ENCODE results near the gene ARMCX4.

ARMCX4 gene

GRCh38 chrX:101507372-101507771 is 22.1 kb downstream of the ARMCX4 start:
- Histone ChIP-seq H3K27ac (replicated peaks) (no peak overlapping the region), H3K4me3 (replicated peaks; ENCODE audit: insufficient read depth, low read length) (no peak overlapping the region), H3K27me3 (ENCODE audit: insufficient read depth, poor library complexity, severe bottlenecking) (no peaks in the 10 kb centered on the region)
- DNase-seq (ENCODE audit: low read depth in 1 of 2, low spot score in 1 of 2), result no peak
- TF ChIP-seq CTCF (IDR thresholded peaks at IDR 0.05; ENCODE audit: insufficient read depth, low read length) (no peak), GABPA (IDR thresholded peaks at IDR 0.05; ENCODE audit: low read depth) (no peak), POLR2AphosphoS5 (IDR thresholded peaks at IDR 0.05; ENCODE audit: low read depth) (no peak), SPI1 (IDR thresholded peaks at IDR 0.05; ENCODE audit: borderline replicate concordance, low read depth) (no peak)
- TF ChIP-seq, protein P1, sequence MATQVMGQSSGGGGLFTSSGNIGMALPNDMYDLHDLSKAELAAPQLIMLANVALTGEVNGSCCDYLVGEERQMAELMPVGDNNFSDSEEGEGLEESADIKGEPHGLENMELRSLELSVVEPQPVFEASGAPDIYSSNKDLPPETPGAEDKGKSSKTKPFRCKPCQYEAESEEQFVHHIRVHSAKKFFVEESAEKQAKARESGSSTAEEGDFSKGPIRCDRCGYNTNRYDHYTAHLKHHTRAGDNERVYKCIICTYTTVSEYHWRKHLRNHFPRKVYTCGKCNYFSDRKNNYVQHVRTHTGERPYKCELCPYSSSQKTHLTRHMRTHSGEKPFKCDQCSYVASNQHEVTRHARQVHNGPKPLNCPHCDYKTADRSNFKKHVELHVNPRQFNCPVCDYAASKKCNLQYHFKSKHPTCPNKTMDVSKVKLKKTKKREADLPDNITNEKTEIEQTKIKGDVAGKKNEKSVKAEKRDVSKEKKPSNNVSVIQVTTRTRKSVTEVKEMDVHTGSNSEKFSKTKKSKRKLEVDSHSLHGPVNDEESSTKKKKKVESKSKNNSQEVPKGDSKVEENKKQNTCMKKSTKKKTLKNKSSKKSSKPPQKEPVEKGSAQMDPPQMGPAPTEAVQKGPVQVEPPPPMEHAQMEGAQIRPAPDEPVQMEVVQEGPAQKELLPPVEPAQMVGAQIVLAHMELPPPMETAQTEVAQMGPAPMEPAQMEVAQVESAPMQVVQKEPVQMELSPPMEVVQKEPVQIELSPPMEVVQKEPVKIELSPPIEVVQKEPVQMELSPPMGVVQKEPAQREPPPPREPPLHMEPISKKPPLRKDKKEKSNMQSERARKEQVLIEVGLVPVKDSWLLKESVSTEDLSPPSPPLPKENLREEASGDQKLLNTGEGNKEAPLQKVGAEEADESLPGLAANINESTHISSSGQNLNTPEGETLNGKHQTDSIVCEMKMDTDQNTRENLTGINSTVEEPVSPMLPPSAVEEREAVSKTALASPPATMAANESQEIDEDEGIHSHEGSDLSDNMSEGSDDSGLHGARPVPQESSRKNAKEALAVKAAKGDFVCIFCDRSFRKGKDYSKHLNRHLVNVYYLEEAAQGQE (IDR thresholded peaks at IDR 0.05; ENCODE audit: insufficient replicate concordance, low read depth), result no peak

- DNase-seq (ENCODE audit: low read depth in 1 of 2, low spot score in 1 of 2), result no peak
- Histone ChIP-seq H3K27ac (replicated peaks) (no peak overlapping the region), H3K27me3 (ENCODE audit: insufficient read depth, poor library complexity, severe bottlenecking) (no peaks in the 10 kb centered on the region), H3K4me3 (replicated peaks; ENCODE audit: insufficient read depth, low read length) (no peak overlapping the region)
- TF ChIP-seq GABPA (IDR thresholded peaks at IDR 0.05; ENCODE audit: low read depth) (no peak), SPI1 (IDR thresholded peaks at IDR 0.05; ENCODE audit: borderline replicate concordance, low read depth) (no peak), POLR2AphosphoS5 (IDR thresholded peaks at IDR 0.05; ENCODE audit: low read depth) (no peak), CTCF (IDR thresholded peaks at IDR 0.05; ENCODE audit: insufficient read depth, low read length) (no peak)
- TF ChIP-seq, protein P1 (IDR thresholded peaks at IDR 0.05; ENCODE audit: insufficient replicate concordance, low read depth), result no peak
These were observed 22.7 kb downstream of the ARMCX4 start for GRCh38 chrX:101507986-101508385.

DNA sequence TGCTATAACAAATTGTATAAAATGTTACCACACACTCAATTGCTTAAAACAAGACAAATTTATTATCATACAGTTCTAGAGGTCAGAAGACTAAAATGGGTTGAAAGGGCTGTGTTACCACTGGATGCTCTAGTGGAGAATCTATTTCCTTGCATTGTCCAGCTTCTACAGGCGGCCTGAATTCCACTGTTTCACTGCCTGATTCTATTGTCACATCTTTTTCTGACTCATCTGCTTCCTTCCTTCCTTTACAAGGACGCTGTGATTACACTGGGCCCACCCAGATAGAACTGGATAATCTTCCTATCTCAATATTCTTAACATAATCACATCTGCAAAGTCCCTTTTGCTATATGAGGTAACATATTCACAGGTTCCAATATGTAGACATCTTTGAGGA is 45.7 kb downstream of the ARMCX4 start:
- Histone ChIP-seq H3K4me3 (replicated peaks; ENCODE audit: insufficient read depth, low read length) (no peak overlapping the region), H3K27me3 (ENCODE audit: insufficient read depth, poor library complexity, severe bottlenecking) (no peaks in the 10 kb centered on the region), H3K27ac (replicated peaks) (no peak overlapping the region)
- TF ChIP-seq GABPA (IDR thresholded peaks at IDR 0.05; ENCODE audit: low read depth), result no peak
- TF ChIP-seq, protein P1 (IDR thresholded peaks at IDR 0.05; ENCODE audit: insufficient replicate concordance, low read depth), result no peak
- no peak for TF ChIP-seq SPI1 (IDR thresholded peaks at IDR 0.05; ENCODE audit: borderline replicate concordance, low read depth)
- no peak for TF ChIP-seq POLR2AphosphoS5 (IDR thresholded peaks at IDR 0.05; ENCODE audit: low read depth)
- no peak for TF ChIP-seq CTCF (IDR thresholded peaks at IDR 0.05; ENCODE audit: insufficient read depth, low read length)
- DNase-seq (ENCODE audit: low read depth in 1 of 2, low spot score in 1 of 2), result no peak
